ENCODE measurements around the gene SLC17A7.
A peak's percentile ranks its signal among the peaks of the same experiment; 100 is the strongest.

The SLC17A7 gene

DNA sequence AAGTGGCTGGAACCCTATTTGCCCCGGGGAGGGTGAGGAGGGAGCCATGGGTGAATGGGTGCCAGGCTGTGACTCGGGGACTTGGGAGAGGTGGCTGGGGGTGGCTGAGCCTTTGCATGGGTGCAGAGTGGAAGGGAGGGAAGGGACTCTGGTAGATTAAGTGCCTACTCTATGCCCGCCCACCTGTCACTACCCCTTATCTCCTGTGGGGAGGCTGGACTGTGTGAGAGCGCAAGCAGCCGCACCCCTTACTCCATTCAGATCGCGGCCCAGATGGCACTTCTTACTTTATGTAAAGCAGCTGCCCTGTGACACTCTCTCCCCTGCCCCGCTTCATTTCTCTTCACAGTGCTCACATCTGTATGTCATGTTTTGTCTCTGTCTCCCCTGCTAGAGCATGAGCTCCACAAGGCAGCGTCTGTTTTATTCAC is 50.4 kb downstream of the SLC17A7 start:
- Histone ChIP-seq H2AFZ (ENCODE audit: low read depth, low read length) (0 out of 2 replicates have a peak overlapping the region, but pooled peaks have one; percentile 35), H3K79me2 (ENCODE audit: low read length) (no peaks in the 10 kb centered on the region), H3K36me3 (replicated peaks; ENCODE audit: low read depth, low read length) (no peaks in the 10 kb centered on the region), H3K27me3 (ENCODE audit: low read depth, low read length) (no peaks in the 10 kb centered on the region), H3K4me1 (ENCODE audit: low read length) (peaks cover 41% of the 10 kb centered on the region), H3K9me3 (ENCODE audit: insufficient read depth, low read length) (no peaks in the 10 kb centered on the region), H3K4me3 (ENCODE audit: low read length) (peak overlapping the region; percentile 34), H3K9ac (ENCODE audit: low read length) (peak overlapping the region; percentile 9; the same call in 1 of the 2 replicates), H3K4me2 (ENCODE audit: low read length) (peak overlapping the region; percentile 62), H4K20me1 (ENCODE audit: insufficient read depth, low read length) (no peaks in the 10 kb centered on the region), H3K27ac (ENCODE audit: low read length) (no peak overlapping the region)
- TF ChIP-seq EZH2phosphoT487 (IDR thresholded peaks at IDR 0.05; ENCODE audit: low read depth) (no peak), CTCF (IDR thresholded peaks at IDR 0.05; ENCODE audit: low read depth, low read length) (no peak)

- peak overlapping the region; percentile 9; the same call in 1 of the 2 replicates for H3K9ac ChIP-seq (ENCODE audit: low read length)
Observed at GRCh38 chr19:49390131-49390928, 51.0 kb downstream of the SLC17A7 start.

DNA sequence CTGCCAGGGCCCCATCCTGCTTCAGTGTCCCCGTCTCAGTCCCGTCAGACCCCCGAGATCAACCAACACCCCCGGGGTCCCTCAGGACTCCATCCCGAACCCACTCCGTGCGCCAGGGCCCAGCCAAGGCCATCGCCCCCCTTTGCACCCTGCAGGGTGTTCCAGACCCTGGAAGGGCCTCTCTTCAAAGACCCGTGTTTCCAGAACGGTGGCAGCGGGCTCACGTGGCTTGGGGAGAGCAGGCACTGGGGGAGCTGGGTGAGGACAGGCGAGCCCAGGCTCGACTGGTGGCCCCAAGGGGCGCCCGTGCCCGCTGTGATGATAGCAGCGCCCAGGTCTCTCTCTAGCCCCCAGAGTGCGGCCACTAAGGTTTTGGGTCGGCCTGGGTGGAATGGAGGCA is 51.9 kb downstream of the SLC17A7 start:
- no peak overlapping the region for H3K27ac ChIP-seq (ENCODE audit: low read length)
- H4K20me1 ChIP-seq (ENCODE audit: insufficient read depth, low read length) = no peaks in the 10 kb centered on the region
- no peak overlapping the region for H2AFZ ChIP-seq (ENCODE audit: low read depth, low read length)
- H3K27me3 ChIP-seq (ENCODE audit: low read depth, low read length) = no peaks in the 10 kb centered on the region
- H3K9me3 ChIP-seq (ENCODE audit: insufficient read depth, low read length) = no peaks in the 10 kb centered on the region
- H3K36me3 ChIP-seq (replicated peaks; ENCODE audit: low read depth, low read length) = no peaks in the 10 kb centered on the region
- no peak for TF ChIP-seq CTCF (IDR thresholded peaks at IDR 0.05; ENCODE audit: low read depth, low read length)
- no peak for TF ChIP-seq EZH2phosphoT487 (IDR thresholded peaks at IDR 0.05; ENCODE audit: low read depth)
- no peaks in the 10 kb centered on the region for H3K79me2 ChIP-seq (ENCODE audit: low read length)
- H3K9ac ChIP-seq (ENCODE audit: low read length) = no peak overlapping the region
- H3K4me1 ChIP-seq (ENCODE audit: low read length) = peaks cover 41% of the 10 kb centered on the region
- H3K4me2 ChIP-seq (ENCODE audit: low read length) = no peak overlapping the region
- H3K4me3 ChIP-seq (ENCODE audit: low read length) = no peak overlapping the region

More at GRCh38 chr19:49390131-49390928, 51.0 kb downstream of the SLC17A7 start:
- no peaks in the 10 kb centered on the region for H3K9me3 ChIP-seq (ENCODE audit: insufficient read depth, low read length)
- 0 out of 2 replicates have a peak overlapping the region, but pooled peaks have one; percentile 35 for H2AFZ ChIP-seq (ENCODE audit: low read depth, low read length)
- H4K20me1 ChIP-seq (ENCODE audit: insufficient read depth, low read length) = no peaks in the 10 kb centered on the region
- H3K79me2 ChIP-seq (ENCODE audit: low read length) = no peaks in the 10 kb centered on the region
- peaks cover 41% of the 10 kb centered on the region for H3K4me1 ChIP-seq (ENCODE audit: low read length)
- H3K36me3 ChIP-seq (replicated peaks; ENCODE audit: low read depth, low read length) = no peaks in the 10 kb centered on the region
- no peak for TF ChIP-seq EZH2phosphoT487 (IDR thresholded peaks at IDR 0.05; ENCODE audit: low read depth)
- no peak for TF ChIP-seq CTCF (IDR thresholded peaks at IDR 0.05; ENCODE audit: low read depth, low read length)
- no peaks in the 10 kb centered on the region for H3K27me3 ChIP-seq (ENCODE audit: low read depth, low read length)
- H3K4me2 ChIP-seq (ENCODE audit: low read length) = peak overlapping the region; percentile 62
- H3K4me3 ChIP-seq (ENCODE audit: low read length) = peak overlapping the region; percentile 34
- H3K27ac ChIP-seq (ENCODE audit: low read length) = no peak overlapping the region

DNA sequence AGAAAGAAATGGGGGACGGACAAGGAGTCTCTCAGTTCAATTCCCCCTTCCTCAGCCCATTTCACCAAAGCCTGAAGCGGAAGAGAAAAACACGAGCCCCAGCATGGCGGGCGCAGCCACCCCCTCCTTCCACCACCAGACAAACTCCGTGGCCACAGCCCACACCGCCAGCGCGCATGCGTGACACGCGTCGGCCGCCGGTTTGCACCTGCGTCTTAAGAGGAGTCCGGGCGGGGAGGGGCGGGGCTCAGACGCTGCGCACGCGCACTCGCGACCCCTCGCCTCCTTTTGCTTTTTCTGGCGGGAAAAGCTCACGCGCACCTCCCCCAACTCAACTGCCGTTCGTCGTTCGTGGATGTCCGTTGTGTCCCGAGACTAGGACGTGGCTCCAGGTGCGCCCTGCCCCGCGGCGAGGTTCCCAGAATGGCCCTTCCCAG is 53.4 kb downstream of the SLC17A7 start, which contains the start of gene KASH5:
Gene KASH5 (plus strand): TSS at position 314 of the 437 bp plus-strand sequence. CDS start 2,635 bp downstream, outside the sequence.
- H3K4me1 ChIP-seq (ENCODE audit: low read length) = peaks cover 41% of the 10 kb centered on the region
- peak within 1 kb of the TSS; percentile 58 for H3K4me3 ChIP-seq (ENCODE audit: low read length)
- H4K20me1 ChIP-seq (ENCODE audit: insufficient read depth, low read length) = no peaks in the 10 kb centered on the region
- peak within 1 kb of the TSS; percentile 50 for H3K9ac ChIP-seq (ENCODE audit: low read length)
- no peaks in the 10 kb centered on the region for H3K79me2 ChIP-seq (ENCODE audit: low read length)
- no peaks in the 10 kb centered on the region for H3K27me3 ChIP-seq (ENCODE audit: low read depth, low read length)
- no peak for TF ChIP-seq EZH2phosphoT487 (IDR thresholded peaks at IDR 0.05; ENCODE audit: low read depth)
- H2AFZ ChIP-seq (ENCODE audit: low read depth, low read length) = no peak within 1 kb of the TSS
- H3K9me3 ChIP-seq (ENCODE audit: insufficient read depth, low read length) = no peaks in the 10 kb centered on the region
- H3K36me3 ChIP-seq (replicated peaks; ENCODE audit: low read depth, low read length) = no peaks in the 10 kb centered on the region
- peak within 1 kb of the TSS; percentile 14; the same call in 1 of the 2 replicates for H3K27ac ChIP-seq (ENCODE audit: low read length)
- peak within 1 kb of the TSS; percentile 61 for H3K4me2 ChIP-seq (ENCODE audit: low read length)
